Tibial nerve (tissue), 4 donors: ENCODE results near the gene CD226. TPM values are rescaled to one million over a fixed set of nuclear protein-coding genes. Genes with fewer than 3 reads are reported as not detected.
"Not testable (repeated sequence)": the region's sequence is repeated elsewhere in the genome, so short reads cannot be mapped to it uniquely, and the experiment has no call there.

Experiments used
- DNase-seq, 2 donors: peaks; one replicate each; pipeline ENCODE4 v3.0.0-alpha.2; 2019; ENCODE audit warnings: low spot score in 2 of 2
- H3K27ac ChIP-seq, 4 donors: fragments of 200-600 bp; sonication (generic) in 3 of 4; one replicate each; pipeline ENCODE4 v1.5.1; 2017 to 2019; ENCODE audit warnings: mild to moderate bottlenecking in 1 of 4
- H3K27me3 ChIP-seq, 2 donors: fragments of 200-600 bp; sonication (generic) in 1 of 2; one replicate each; pipeline versions ENCODE4 v1.5.1 to v1.6.0; 2017 to 2019
- H3K36me3 ChIP-seq, 3 donors: fragments of 200-600 bp; sonication (generic); one replicate each; pipeline ENCODE4 v1.5.1; 2018 to 2019
- H3K4me1 ChIP-seq, 4 donors: fragments of 200-600 bp; sonication (generic) in 3 of 4; one replicate each; pipeline ENCODE4 v1.5.1; 2017 to 2019
- H3K4me3 ChIP-seq, 4 donors: fragments of 200-600 bp; sonication (generic) in 3 of 4; one replicate each; pipeline ENCODE4 v1.5.1; 2017 to 2019; ENCODE audit warnings: mild to moderate bottlenecking in 1 of 4, moderate library complexity in 1 of 4
- H3K9me3 ChIP-seq, 4 donors: fragments of 200-600 bp; sonication (generic) in 3 of 4; one replicate each; pipeline ENCODE4 v1.5.1; 2017 to 2019
- EP300 ChIP-seq, 2 donors: sonication (generic); formaldehyde crosslinking; IDR thresholded peaks; one replicate each; pipeline ENCODE4 v1.6.1; 2017; ENCODE audit warnings: antibody characterized with exemption in 2 of 2, mild to moderate bottlenecking in 1 of 2
- POLR2A ChIP-seq, 2 donors: fragments of 450-650 bp; IDR thresholded peaks; one replicate each; pipeline ENCODE4 v1.6.1; 2017; ENCODE audit warnings: antibody characterized with exemption in 2 of 2, mild to moderate bottlenecking in 2 of 2, moderate library complexity in 2 of 2
- WGBS, 2 donors: methylation state at CpG; one replicate each; pipeline ENCODE4 v1.1.5; 2018; 5-methylcytosine and 5-hydroxymethylcytosine counted together
- total RNA-seq, 4 donors: library from RNA; depleted of rRNA; stranded (reverse); fragments of >200 nt; gene quantifications; one replicate each; pipeline ENCODE4 v1.1.0, GENCODE V29; 2016
- TF ChIP-seq, protein P1 (sequence below), 5 experiments: fragments of 200-600 bp in 3 of 5; fragments of 450-650 bp in 2 of 5; sonication (generic) in 3 of 5; IDR thresholded peaks; one replicate each; pipeline ENCODE4 v1.5.1; 2016 to 2019; ENCODE audit warnings: antibody characterized with exemption in 5 of 5, mild to moderate bottlenecking in 3 of 5, moderate library complexity in 2 of 5

CD226 gene
- total RNA-seq, 4 donors from 2014 or later, result 0.39 to 1.1 (median 0.72) TPM

DNA sequence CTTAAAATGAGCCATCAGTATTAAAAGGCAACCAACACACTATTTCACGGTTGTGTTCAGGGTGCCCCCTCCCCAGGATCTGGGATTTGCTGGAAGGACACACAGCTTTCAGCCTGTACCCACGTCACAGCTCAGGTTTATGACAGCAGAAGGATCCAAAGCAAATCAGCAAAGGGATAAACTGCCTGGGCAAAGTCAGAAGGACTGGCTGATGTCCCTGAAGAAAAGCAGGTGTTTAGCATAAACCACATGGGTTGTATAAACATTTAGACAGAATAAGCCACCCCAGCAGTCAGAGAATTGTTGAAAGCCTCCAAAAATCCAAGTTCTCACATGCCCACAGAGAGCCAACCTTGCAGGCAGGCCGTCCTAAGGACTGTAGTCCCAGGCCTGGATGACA is 63.9 kb downstream of the CD226 start:
- no peak overlapping the region for H3K27ac ChIP-seq
- 63% methylated on average over 3 of the region's 3 CpGs for WGBS, 2 donors
- no peak for DNase-seq
- H3K4me3 ChIP-seq, result no peak overlapping the region
- H3K4me1 ChIP-seq, result no peaks in the 10 kb centered on the region
- H3K36me3 ChIP-seq, result no peaks in the 10 kb centered on the region
- TF ChIP-seq POLR2A (IDR thresholded peaks at IDR 0.05) (no peak), EP300 (IDR thresholded peaks at IDR 0.05) (no peak)
- TF ChIP-seq, protein P1, sequence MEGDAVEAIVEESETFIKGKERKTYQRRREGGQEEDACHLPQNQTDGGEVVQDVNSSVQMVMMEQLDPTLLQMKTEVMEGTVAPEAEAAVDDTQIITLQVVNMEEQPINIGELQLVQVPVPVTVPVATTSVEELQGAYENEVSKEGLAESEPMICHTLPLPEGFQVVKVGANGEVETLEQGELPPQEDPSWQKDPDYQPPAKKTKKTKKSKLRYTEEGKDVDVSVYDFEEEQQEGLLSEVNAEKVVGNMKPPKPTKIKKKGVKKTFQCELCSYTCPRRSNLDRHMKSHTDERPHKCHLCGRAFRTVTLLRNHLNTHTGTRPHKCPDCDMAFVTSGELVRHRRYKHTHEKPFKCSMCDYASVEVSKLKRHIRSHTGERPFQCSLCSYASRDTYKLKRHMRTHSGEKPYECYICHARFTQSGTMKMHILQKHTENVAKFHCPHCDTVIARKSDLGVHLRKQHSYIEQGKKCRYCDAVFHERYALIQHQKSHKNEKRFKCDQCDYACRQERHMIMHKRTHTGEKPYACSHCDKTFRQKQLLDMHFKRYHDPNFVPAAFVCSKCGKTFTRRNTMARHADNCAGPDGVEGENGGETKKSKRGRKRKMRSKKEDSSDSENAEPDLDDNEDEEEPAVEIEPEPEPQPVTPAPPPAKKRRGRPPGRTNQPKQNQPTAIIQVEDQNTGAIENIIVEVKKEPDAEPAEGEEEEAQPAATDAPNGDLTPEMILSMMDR (IDR thresholded peaks at IDR 0.05), result no peak
- no peaks in the 10 kb centered on the region for H3K27me3 ChIP-seq
- H3K9me3 ChIP-seq, result no peaks in the 10 kb centered on the region

GRCh38 chr18:69882965-69883668 is 64.6 kb downstream of the CD226 start:
- WGBS, 2 donors, result 83 to 85% methylated on average over 6 of the region's 6 CpGs
- TF ChIP-seq POLR2A (IDR thresholded peaks at IDR 0.05), result no peak
- TF ChIP-seq EP300 (IDR thresholded peaks at IDR 0.05), result no peak
- TF ChIP-seq, protein P1 (IDR thresholded peaks at IDR 0.05), result no peak

GRCh38 chr18:69880083-69880482 is 67.6 kb downstream of the CD226 start:
- H3K27me3 ChIP-seq, result no peaks in the 10 kb centered on the region
- no peak overlapping the region for H3K4me3 ChIP-seq
- no peak overlapping the region for H3K27ac ChIP-seq
- no peak for DNase-seq
- no peak for TF ChIP-seq POLR2A (IDR thresholded peaks at IDR 0.05)
- H3K9me3 ChIP-seq, result no peaks in the 10 kb centered on the region
- H3K36me3 ChIP-seq, result no peaks in the 10 kb centered on the region
- H3K4me1 ChIP-seq, result no peaks in the 10 kb centered on the region
- 92 to 96% methylated on average over 3 of the region's 3 CpGs for WGBS, 2 donors

More at GRCh38 chr18:69882965-69883668, 64.6 kb downstream of the CD226 start:
- Histone ChIP-seq H3K4me1 (no peaks in the 10 kb centered on the region), H3K9me3 (no peaks in the 10 kb centered on the region), H3K27me3 (no peaks in the 10 kb centered on the region), H3K4me3 (no peak overlapping the region), H3K36me3 (no peaks in the 10 kb centered on the region), H3K27ac (no peak overlapping the region)
- no peak for DNase-seq

GRCh38 chr18:69879051-69879450 is 68.6 kb downstream of the CD226 start:
- not testable (repeated sequence) for H3K27me3 ChIP-seq, H3K27ac ChIP-seq, H3K4me3 ChIP-seq, DNase-seq, H3K36me3 ChIP-seq, H3K4me1 ChIP-seq, H3K9me3 ChIP-seq
- WGBS, 2 donors, result 76% methylated on average over 3 of the region's 3 CpGs

DNA sequence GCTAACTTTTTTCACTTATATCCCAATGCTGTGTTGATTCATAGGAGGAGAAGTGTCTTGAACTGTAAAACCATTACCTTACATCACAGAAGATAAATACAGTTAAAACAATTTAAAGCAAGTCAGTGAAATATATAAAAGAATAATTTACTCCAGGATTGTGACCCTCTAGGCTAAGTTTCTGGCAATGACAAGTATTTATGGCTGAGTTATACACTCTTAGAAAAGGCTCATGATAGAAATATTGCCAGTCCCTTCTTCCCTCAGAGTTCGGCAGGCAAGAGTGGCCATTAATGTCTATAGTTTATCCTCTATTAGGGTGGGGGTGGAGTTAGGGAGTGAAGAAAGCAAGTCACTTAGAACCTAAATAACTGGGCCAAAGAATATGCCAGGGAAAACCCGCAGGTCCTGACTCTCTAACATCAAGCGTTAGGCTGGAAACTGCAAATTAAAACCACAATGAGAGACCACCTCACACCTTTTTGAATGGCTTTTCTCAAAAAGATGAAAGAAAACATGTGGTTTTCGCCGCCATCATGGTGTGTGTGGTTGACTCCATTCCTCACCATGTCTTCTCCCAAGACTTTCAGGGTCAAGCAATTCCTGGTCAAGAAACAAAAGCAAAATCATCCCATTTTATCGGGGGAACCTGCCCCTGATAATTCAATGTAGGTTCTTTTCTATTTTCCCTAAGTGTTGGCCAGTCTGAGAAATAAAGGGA is 69.3 kb downstream of the CD226 start:
- TF ChIP-seq, protein P1 (IDR thresholded peaks at IDR 0.05), result no peak
- no peak for TF ChIP-seq EP300 (IDR thresholded peaks at IDR 0.05)
- no peak for TF ChIP-seq POLR2A (IDR thresholded peaks at IDR 0.05)
- no peak overlapping the region for H3K4me3 ChIP-seq
- H3K27ac ChIP-seq, result no peak overlapping the region
- WGBS, 2 donors, result 75 to 86% methylated on average over 6 of the region's 6 CpGs
- no peaks in the 10 kb centered on the region for H3K4me1 ChIP-seq
- no peaks in the 10 kb centered on the region for H3K36me3 ChIP-seq
- no peaks in the 10 kb centered on the region for H3K9me3 ChIP-seq
- no peak for DNase-seq
- H3K27me3 ChIP-seq, result no peaks in the 10 kb centered on the region

- TF ChIP-seq POLR2A (IDR thresholded peaks at IDR 0.05) (no peak), EP300 (IDR thresholded peaks at IDR 0.05) (no peak)
- TF ChIP-seq, protein P1 (IDR thresholded peaks at IDR 0.05), result no peak
- Histone ChIP-seq H3K27me3 (no peaks in the 10 kb centered on the region), H3K36me3 (no peaks in the 10 kb centered on the region), H3K9me3 (no peaks in the 10 kb centered on the region), H3K4me3 (no peak overlapping the region), H3K27ac (no peak overlapping the region), H3K4me1 (no peaks in the 10 kb centered on the region)
- 94 to 95% methylated on average over 3 of the region's 3 CpGs for WGBS, 2 donors
- DNase-seq, result no peak
Measured at GRCh38 chr18:69876490-69876889, 71.2 kb downstream of the CD226 start.
